ENCODE data around the gene PROZ. TPM values are rescaled to one million over a fixed set of nuclear protein-coding genes. Genes with fewer than 3 reads are reported as not detected.

The PROZ gene
- total and polyA plus RNA-seq, 2 of the 13 experiments (the other 11 are each of a cell fraction or from before 2014, with no cell fraction given) = 5.6 to 22.5 TPM

DNA sequence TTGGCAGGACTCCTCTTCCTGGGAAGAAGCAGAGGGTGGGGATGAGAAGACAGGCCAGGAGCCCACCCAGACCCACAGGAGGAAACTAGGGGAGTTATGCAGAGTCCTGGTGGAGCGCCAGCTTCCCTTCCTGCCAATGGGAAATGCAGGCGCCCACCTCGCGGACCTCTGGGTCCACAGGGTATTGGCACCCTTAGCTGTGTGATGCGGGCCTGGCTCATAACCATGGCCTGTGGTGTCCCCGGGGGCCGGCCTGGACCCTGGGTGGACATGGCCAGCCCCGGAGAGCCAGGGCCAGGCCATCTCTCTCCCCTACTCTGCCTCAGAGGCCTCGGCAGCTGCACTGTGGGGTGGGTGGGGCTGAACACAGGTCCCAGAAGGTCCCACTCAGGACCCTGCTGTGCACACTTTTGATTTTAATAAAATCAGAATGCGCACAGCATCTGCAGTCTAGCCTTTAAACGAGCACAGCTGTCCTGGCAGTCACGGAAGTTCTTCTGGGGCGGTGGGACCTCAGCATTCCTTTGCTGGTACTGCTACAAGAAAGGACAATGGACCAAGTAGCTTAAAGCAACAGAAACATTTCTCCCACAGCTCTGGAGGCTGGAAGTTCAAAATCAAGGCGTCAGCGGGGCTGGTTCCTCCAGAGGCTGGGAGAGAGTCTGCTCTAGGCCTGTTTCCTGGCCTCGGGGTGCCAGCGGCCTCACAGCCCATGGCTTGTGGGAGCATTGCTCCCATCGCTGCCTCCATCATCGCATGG lies 34.1 kb upstream of the PROZ start (continued):
- TF ChIP-seq, protein P1, sequence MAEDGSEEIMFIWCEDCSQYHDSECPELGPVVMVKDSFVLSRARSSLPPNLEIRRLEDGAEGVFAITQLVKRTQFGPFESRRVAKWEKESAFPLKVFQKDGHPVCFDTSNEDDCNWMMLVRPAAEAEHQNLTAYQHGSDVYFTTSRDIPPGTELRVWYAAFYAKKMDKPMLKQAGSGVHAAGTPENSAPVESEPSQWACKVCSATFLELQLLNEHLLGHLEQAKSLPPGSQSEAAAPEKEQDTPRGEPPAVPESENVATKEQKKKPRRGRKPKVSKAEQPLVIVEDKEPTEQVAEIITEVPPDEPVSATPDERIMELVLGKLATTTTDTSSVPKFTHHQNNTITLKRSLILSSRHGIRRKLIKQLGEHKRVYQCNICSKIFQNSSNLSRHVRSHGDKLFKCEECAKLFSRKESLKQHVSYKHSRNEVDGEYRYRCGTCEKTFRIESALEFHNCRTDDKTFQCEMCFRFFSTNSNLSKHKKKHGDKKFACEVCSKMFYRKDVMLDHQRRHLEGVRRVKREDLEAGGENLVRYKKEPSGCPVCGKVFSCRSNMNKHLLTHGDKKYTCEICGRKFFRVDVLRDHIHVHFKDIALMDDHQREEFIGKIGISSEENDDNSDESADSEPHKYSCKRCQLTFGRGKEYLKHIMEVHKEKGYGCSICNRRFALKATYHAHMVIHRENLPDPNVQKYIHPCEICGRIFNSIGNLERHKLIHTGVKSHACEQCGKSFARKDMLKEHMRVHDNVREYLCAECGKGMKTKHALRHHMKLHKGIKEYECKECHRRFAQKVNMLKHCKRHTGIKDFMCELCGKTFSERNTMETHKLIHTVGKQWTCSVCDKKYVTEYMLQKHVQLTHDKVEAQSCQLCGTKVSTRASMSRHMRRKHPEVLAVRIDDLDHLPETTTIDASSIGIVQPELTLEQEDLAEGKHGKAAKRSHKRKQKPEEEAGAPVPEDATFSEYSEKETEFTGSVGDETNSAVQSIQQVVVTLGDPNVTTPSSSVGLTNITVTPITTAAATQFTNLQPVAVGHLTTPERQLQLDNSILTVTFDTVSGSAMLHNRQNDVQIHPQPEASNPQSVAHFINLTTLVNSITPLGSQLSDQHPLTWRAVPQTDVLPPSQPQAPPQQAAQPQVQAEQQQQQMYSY (CRISPR knock-in tag; IDR thresholded peaks at IDR 0.05) = no peak
- no peak for TF ChIP-seq ZSCAN31 (CRISPR knock-in tag; IDR thresholded peaks at IDR 0.05; ENCODE audit: low read depth)
- TF ChIP-seq, protein P2, sequence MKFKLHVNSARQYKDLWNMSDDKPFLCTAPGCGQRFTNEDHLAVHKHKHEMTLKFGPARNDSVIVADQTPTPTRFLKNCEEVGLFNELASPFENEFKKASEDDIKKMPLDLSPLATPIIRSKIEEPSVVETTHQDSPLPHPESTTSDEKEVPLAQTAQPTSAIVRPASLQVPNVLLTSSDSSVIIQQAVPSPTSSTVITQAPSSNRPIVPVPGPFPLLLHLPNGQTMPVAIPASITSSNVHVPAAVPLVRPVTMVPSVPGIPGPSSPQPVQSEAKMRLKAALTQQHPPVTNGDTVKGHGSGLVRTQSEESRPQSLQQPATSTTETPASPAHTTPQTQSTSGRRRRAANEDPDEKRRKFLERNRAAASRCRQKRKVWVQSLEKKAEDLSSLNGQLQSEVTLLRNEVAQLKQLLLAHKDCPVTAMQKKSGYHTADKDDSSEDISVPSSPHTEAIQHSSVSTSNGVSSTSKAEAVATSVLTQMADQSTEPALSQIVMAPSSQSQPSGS (CRISPR knock-in tag; IDR thresholded peaks at IDR 0.05) = no peak

DNA sequence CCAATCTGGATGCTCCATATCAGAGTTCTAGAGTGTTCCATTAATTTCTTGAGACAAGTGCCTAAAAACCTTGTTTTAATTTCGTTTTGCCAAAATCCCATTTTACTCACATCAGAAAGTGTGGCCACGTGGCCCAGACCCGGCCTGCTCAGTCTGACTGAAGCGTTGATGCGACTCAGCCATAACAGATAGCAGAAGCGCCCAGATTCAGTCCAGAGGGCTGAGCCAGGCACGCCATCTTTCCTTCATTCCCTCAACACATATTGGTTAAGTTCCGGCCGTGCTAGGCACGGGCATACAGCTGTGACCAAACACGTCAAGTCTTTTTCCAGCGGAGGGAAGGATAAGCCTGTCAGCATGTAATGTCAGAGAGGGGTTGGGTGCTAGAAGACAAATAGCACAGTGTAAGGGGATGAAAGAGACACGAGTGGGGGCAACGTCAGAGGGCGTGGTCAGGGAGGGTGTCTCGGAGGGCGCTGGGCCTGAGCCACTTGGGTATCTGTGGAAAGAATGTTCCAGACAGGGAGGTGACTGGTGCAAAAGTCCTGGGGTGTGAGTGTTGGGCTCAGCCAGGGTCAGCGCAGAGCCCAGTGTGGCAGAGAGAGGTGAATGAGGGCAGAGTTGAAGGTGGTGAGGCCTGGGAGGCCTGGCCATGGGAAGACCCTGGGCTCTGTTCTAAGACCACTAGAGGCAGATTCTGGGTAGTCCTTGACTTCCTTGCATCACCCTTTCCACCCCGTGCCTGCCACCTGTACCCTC lies 32.8 kb upstream of the PROZ start:
- ChIA-PET CTCF (ENCODE audit: low intra/inter-chr PET ratio, low total read pairs) (no interaction called here), POLR2A (interaction anchor here (3.4 to 3.6 kb wide), 2 partner anchors 13 to 28 kb away, joined by 18 to 32 read pairs; no protein-coding TSS in a partner anchor)
- Histone ChIP-seq H3K4me1 (ENCODE audit: insufficient read depth, low read length) (peaks cover 43% of the 10 kb centered on the region), H3K9me3 (ENCODE audit: low read length) (no peaks in the 10 kb centered on the region), H3K36me3 (replicated peaks in 1 of 2; ENCODE audit: control insufficient read depth in 1 of 2, insufficient read depth in 2 of 2, low read length in 2 of 2) (peaks cover 1 to 4% of the 10 kb centered on the region in 2 experiments; a peak in 2 of 5 replicates), H2AFZ (ENCODE audit: low read length) (no peak overlapping the region), H3K4me2 (ENCODE audit: low read depth, low read length) (0 out of 2 replicates have a peak overlapping the region, but pooled peaks have one; percentile 14), H4K20me1 (ENCODE audit: insufficient read depth, low read length) (peaks cover 4% of the 10 kb centered on the region; the same call in 1 of the 2 replicates), H3K4me3 (replicated peaks in 1 of 3; ENCODE audit: insufficient read depth in 1 of 3, low read depth in 2 of 3, low read length in 3 of 3) (no peak overlapping the region), H3K79me2 (ENCODE audit: insufficient read depth, low read length) (peaks cover 28% of the 10 kb centered on the region), H3K9ac (ENCODE audit: insufficient read depth, low read depth, low read length) (no peak overlapping the region), H3K27ac (ENCODE audit: extremely low read length, insufficient read depth, low read length) (no peak overlapping the region), H3K27me3 (ENCODE audit: control insufficient read depth in 1 of 2, insufficient read depth in 2 of 2, low read length in 2 of 2) (no peaks in the 10 kb centered on the region; a peak in 1 of 5 replicates)
- in situ Hi-C loops (cut with HindIII; ENCODE audit: extremely low pct_ligation_motif_present, low pct_unique_long_range_greater_than_20kb) (no loop called here), intact Hi-C loops (cut with micrococcal nuclease; ENCODE audit: unreplicated experiment) (no loop called here)
- DNase-seq (ENCODE audit: low spot score) (no peak), ATAC-seq (no peak), FAIRE-seq (no peak)
- no TSS peak for BruUV-seq (replicated peaks)
- WGBS (ENCODE audit: low lambda C conversion rate) = 96% methylated on average over 19 of the region's 19 CpGs
- TF ChIP-seq POLR2G (IDR thresholded peaks at IDR 0.05; ENCODE audit: low read depth, low read length) (peak; percentile 46), POLR2AphosphoS5 (IDR thresholded peaks at IDR 0.05; ENCODE audit: low read depth, low read length) (peak; percentile 51; the same call in 1 of the 2 replicates), ZC3H13 (CRISPR knock-in tag; IDR thresholded peaks at IDR 0.05) (peak; percentile 81), ZNF501 (CRISPR knock-in tag; IDR thresholded peaks at IDR 0.05) (0 out of 2 replicates have a peak, but pooled peaks have one; percentile 7), PRPF4 (IDR thresholded peaks at IDR 0.05; ENCODE audit: low read depth, low read length, poor library complexity, severe bottlenecking) (no peak), RBM22 (optimal IDR thresholded peaks at IDR 0.05; ENCODE audit: low read length) (peak; percentile 8), SALL1 (CRISPR knock-in tag; IDR thresholded peaks at IDR 0.05) (peak; percentile 10; the same call in 1 of the 2 replicates), EP300 (IDR thresholded peaks at IDR 0.05; ENCODE audit: low read depth in 2 of 2, low read length in 2 of 2) (no peak), EP300 (CRISPR knock-in tag; IDR thresholded peaks at IDR 0.05; ENCODE audit: borderline replicate concordance) (no peak)
- TF ChIP-seq, protein P3, sequence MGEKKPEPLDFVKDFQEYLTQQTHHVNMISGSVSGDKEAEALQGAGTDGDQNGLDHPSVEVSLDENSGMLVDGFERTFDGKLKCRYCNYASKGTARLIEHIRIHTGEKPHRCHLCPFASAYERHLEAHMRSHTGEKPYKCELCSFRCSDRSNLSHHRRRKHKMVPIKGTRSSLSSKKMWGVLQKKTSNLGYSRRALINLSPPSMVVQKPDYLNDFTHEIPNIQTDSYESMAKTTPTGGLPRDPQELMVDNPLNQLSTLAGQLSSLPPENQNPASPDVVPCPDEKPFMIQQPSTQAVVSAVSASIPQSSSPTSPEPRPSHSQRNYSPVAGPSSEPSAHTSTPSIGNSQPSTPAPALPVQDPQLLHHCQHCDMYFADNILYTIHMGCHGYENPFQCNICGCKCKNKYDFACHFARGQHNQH (CRISPR knock-in tag; IDR thresholded peaks at IDR 0.05) = no peak

Measured in HepG2 (cell line).